GM21737 (cell line): ENCODE measurements around the gene NEK1.
"Not testable (repeated sequence)": the region's sequence is repeated elsewhere in the genome, so short reads cannot be mapped to it uniquely, and the experiment has no call there.

Source experiments
- ATAC-seq: cut with Tn5 transposase; IDR thresholded peaks from one replicate; pipeline ENCODE4 v1.9.1; 2021; ENCODE audit warnings: mild to moderate bottlenecking, moderate library complexity; ENCODE audit not compliant: unreplicated experiment

NEK1 gene

GRCh38 chr4:169499907-169500306 is 112.5 kb downstream of the NEK1 start:
- ATAC-seq: not testable (repeated sequence)

GRCh38 chr4:169494234-169494633 is 118.1 kb downstream of the NEK1 start:
- ATAC-seq: not testable (repeated sequence)

GRCh38 chr4:169493164-169493524 is 119.2 kb downstream of the NEK1 start:
- no peak for ATAC-seq

GRCh38 chr4:169492436-169493163 is 119.8 kb downstream of the NEK1 start:
- ATAC-seq: no peak

- no peak for ATAC-seq
These were observed 121.2 kb downstream of the NEK1 start for GRCh38 chr4:169491211-169491610.

GRCh38 chr4:169489306-169489705 is 123.1 kb downstream of the NEK1 start:
- no peak for ATAC-seq

GRCh38 chr4:169485791-169486742 is 126.3 kb downstream of the NEK1 start:
- peak; percentile 80 for ATAC-seq

GRCh38 chr4:169485086-169485485 is 127.3 kb downstream of the NEK1 start:
- ATAC-seq: no peak

- ATAC-seq: no peak
These were observed 127.9 kb downstream of the NEK1 start for GRCh38 chr4:169484485-169484884.

GRCh38 chr4:169464080-169464479 is 148.3 kb downstream of the NEK1 start:
- no peak for ATAC-seq

GRCh38 chr4:169460081-169460480 is 152.3 kb downstream of the NEK1 start:
- no peak for ATAC-seq

GRCh38 chr4:169458575-169458974 is 153.8 kb downstream of the NEK1 start:
- no peak for ATAC-seq

GRCh38 chr4:169452644-169453043 is 159.7 kb downstream of the NEK1 start:
- not testable (repeated sequence) for ATAC-seq

GRCh38 chr4:169448935-169449334 is 163.4 kb downstream of the NEK1 start:
- ATAC-seq: not testable (repeated sequence)

GRCh38 chr4:169446824-169447223 is 165.6 kb downstream of the NEK1 start:
- ATAC-seq: no peak

GRCh38 chr4:169443748-169444147 is 168.6 kb downstream of the NEK1 start:
- no peak for ATAC-seq

GRCh38 chr4:169440446-169440845 is 171.9 kb downstream of the NEK1 start:
- ATAC-seq: no peak

GRCh38 chr4:169439244-169439643 is 173.1 kb downstream of the NEK1 start:
- no peak for ATAC-seq

- peak; percentile 41 for ATAC-seq
These were observed 174.3 kb downstream of the NEK1 start for GRCh38 chr4:169438057-169438480.

GRCh38 chr4:169437299-169438047 is 174.9 kb downstream of the NEK1 start:
- peak; percentile 84 for ATAC-seq

GRCh38 chr4:169436734-169437133 is 175.6 kb downstream of the NEK1 start:
- no peak for ATAC-seq
